ENCODE measurements around the gene RAB40B. TPM values are rescaled to one million over a fixed set of nuclear protein-coding genes. Genes with fewer than 3 reads are reported as not detected.
A peak's percentile ranks its signal among the peaks of the same experiment; 100 is the strongest.

The RAB40B gene
- total and polyA plus RNA-seq, 4 donors: 11.8 to 32.3 (median 21.8) TPM

DNA sequence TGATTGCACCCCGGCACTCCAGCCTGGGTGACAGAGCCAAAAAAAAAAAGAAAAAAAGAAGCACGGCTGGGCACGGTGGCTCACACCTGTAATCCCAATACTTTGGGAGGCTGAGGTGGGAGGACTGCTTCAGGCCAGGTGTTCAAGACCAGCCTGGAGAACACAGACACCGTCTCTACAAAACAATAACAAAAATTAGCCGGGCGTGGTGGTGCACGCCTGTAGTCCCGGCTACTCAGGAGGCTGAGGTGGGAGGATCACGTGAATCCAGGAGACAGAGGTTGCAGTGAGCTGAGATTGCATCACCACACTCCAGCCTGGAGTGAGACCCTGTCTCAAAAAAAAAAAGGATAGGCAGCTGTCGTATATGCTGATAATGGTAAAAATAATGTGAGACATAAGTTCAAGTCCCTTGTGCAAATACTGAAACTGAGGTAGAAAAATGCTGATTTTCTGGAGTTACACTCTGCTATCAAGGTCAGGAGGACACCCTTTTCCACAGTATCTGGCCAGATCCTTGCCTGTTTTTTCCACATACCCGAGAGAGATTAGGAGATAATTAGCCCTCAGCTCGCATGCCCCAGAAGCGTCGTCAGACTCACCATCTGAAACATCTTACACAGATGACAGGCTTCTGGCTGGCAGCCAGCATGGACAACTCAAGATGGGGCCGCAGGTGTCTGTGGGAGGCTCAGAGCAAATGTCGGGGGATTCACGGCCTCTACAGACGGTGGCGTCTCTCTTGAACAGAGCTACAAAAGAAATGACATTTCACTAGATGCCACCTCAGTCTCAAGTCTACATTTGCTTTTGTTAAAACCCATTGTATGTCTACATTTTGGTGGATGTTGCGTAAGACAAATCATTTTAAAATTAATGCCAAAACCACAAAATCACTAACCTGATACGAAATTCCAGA, 87.1 kb downstream of the RAB40B start:
- DNase-seq (ENCODE audit: low read depth in 4 of 6, low spot score in 6 of 6): peak in 2 of 6 donors; percentile 42 to 80
- H3K36me3 ChIP-seq (ENCODE audit: control insufficient read depth, insufficient read depth, low read length): peaks cover 56% of the 10 kb centered on the region
- H3K4me1 ChIP-seq (ENCODE audit: control insufficient read depth, insufficient read depth, low read length): no peaks in the 10 kb centered on the region
- H3K27ac ChIP-seq (ENCODE audit: low read depth, low read length): no peak overlapping the region
- H3K4me3 ChIP-seq (ENCODE audit: low read depth, low read length): no peak overlapping the region
- no peaks in the 10 kb centered on the region for H3K9me3 ChIP-seq (ENCODE audit: control insufficient read depth, insufficient read depth, low read length)
- WGBS (ENCODE audit: insufficient coverage): 67% methylated on average over 15 of the region's 21 CpGs
- no peaks in the 10 kb centered on the region for H3K27me3 ChIP-seq (ENCODE audit: control insufficient read depth, insufficient read depth, low read length)

DNA sequence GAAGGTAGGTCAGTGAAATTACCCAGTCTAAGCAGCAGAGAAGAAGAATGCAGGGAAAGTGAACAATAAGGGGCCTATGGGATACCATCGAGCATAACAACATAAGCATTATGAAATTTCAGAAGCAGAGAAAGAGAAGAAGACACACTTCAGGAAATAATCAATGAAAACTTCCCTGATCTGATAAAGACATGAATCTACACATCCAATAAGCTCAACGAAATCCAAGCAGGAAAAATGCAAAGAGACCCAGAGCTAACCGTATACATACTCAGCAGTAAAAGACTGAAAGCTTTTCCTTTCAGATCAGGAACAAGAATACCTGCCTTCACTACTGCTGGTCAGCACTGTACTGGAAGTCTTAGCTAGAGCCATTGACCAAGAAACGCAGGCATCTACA, 88.8 kb downstream of the RAB40B start:
- WGBS (ENCODE audit: insufficient coverage): 85% methylated on average over 2 of the region's 4 CpGs
- Histone ChIP-seq H3K4me1 (ENCODE audit: control insufficient read depth, insufficient read depth, low read length) (peaks cover 8% of the 10 kb centered on the region), H3K27me3 (ENCODE audit: control insufficient read depth, insufficient read depth, low read length) (no peaks in the 10 kb centered on the region), H3K4me3 (ENCODE audit: low read depth, low read length) (no peak overlapping the region), H3K9me3 (ENCODE audit: control insufficient read depth, insufficient read depth, low read length) (no peaks in the 10 kb centered on the region), H3K36me3 (ENCODE audit: control insufficient read depth, insufficient read depth, low read length) (peaks cover 52% of the 10 kb centered on the region), H3K27ac (ENCODE audit: low read depth, low read length) (no peak overlapping the region)
- DNase-seq (ENCODE audit: low read depth in 4 of 6, low spot score in 6 of 6): no peak

DNA sequence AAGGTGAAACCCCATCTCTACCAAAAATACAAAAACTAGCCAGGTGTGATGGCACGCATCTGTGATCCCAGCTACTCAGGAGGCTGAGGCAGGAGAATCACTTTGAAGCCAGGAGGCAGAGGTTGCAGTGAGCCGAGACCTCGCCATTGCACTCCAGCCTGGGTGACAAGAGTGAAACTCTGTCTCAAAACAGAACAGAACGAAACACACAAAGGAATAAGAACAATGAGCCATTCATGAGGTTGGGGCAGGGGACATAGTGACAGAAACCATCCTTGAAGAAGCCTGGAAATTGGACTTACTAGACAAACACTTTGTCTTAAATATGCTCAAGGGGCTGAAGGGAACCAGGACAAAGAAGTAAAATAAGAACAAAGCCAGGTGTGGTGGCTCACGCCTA, 89.7 kb downstream of the RAB40B start:
- 79% methylated on average over 2 of the region's 5 CpGs for WGBS (ENCODE audit: insufficient coverage)
- Histone ChIP-seq H3K27ac (ENCODE audit: low read depth, low read length) (no peak overlapping the region), H3K27me3 (ENCODE audit: control insufficient read depth, insufficient read depth, low read length) (no peaks in the 10 kb centered on the region), H3K9me3 (ENCODE audit: control insufficient read depth, insufficient read depth, low read length) (no peaks in the 10 kb centered on the region), H3K4me3 (ENCODE audit: low read depth, low read length) (no peak overlapping the region), H3K4me1 (ENCODE audit: control insufficient read depth, insufficient read depth, low read length) (peaks cover 12% of the 10 kb centered on the region), H3K36me3 (ENCODE audit: control insufficient read depth, insufficient read depth, low read length) (peaks cover 51% of the 10 kb centered on the region)
- DNase-seq (ENCODE audit: low read depth in 4 of 6, low spot score in 6 of 6): no peak

DNA sequence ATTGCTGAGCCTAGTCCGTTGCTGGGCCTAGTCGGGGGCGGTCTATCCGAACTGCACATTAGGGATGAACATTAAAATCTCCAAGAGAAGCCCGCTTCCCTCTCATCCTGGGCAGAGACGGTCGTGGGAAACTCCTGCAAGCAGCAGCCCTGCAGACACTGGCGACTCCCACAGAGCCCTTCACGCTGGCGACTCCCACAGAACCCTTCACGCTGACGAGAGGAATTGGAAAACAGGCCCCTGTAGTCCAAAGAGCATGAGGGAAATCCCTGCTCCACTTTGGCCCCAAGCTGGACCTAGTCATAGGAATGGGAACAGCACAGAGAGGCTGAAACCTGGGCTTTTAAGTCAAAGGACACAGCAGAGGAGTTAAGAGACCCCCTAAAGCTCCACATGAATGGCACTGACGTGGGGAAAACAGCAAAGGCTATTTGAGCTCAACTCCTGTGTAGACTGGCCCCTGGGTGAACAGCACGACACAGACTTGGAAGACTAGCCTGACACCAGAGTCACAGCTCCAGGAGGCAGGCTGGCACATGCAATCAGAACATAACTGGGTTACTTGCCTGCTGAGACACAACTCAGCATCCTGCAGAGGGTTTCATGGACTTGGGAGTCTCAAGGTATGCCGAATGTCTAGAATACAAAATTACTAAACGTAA, 92.4 kb downstream of the RAB40B start:
- Histone ChIP-seq H3K4me1 (ENCODE audit: control insufficient read depth, insufficient read depth, low read length) (peaks cover 21% of the 10 kb centered on the region), H3K36me3 (ENCODE audit: control insufficient read depth, insufficient read depth, low read length) (peaks cover 63% of the 10 kb centered on the region), H3K9me3 (ENCODE audit: control insufficient read depth, insufficient read depth, low read length) (no peaks in the 10 kb centered on the region), H3K4me3 (ENCODE audit: low read depth, low read length) (no peak overlapping the region), H3K27ac (ENCODE audit: low read depth, low read length) (no peak overlapping the region), H3K27me3 (ENCODE audit: control insufficient read depth, insufficient read depth, low read length) (no peaks in the 10 kb centered on the region)
- no peak for DNase-seq (ENCODE audit: low read depth in 4 of 6, low spot score in 6 of 6)
- WGBS (ENCODE audit: insufficient coverage): 70% methylated on average over 11 of the region's 16 CpGs

Small RNA genes lying within 50 kb of the gene (small RNA-seq; reads per million reads assigned to genes)
- 0.10 reads per million for gene MIR4525 (ENCODE audit: low replicate concordance)

Other genes with a start within 250 kb of the RAB40B start
- gene CYBC1, start 247.9 kb downstream of the RAB40B start, total RNA-seq: 10 to 100 TPM; 30.3 to 53.8 TPM
- 10 to 100 TPM; 66.8 to 83.0 TPM for gene CYBC1, start 247.9 kb downstream of the RAB40B start, polyA plus RNA-seq (ENCODE audit: insufficient read length in 2 of 2)
- 10 to 100 TPM; 31.1 to 50.2 TPM for gene NARF, start 240.0 kb downstream of the RAB40B start, total RNA-seq
- gene NARF, start 240.0 kb downstream of the RAB40B start, polyA plus RNA-seq (ENCODE audit: insufficient read length in 2 of 2): 100 to 1,000 TPM; 102 to 124 TPM
- 10 to 100 TPM; 26.8 to 42.6 TPM for gene FOXK2, start 179.0 kb downstream of the RAB40B start, total RNA-seq
- gene FOXK2, start 179.0 kb downstream of the RAB40B start, polyA plus RNA-seq (ENCODE audit: insufficient read length in 2 of 2): 10 to 100 TPM; 50.3 to 57.1 TPM
- 10 to 100 TPM; 83.8 to 86.6 TPM for gene WDR45B, start 50.3 kb downstream of the RAB40B start, total RNA-seq
- 100 to 1,000 TPM; 118 to 120 TPM for gene WDR45B, start 50.3 kb downstream of the RAB40B start, polyA plus RNA-seq (ENCODE audit: insufficient read length in 2 of 2)
- 10 to 100 TPM; 26.3 to 29.4 TPM for gene FN3KRP, start 18.0 kb upstream of the RAB40B start, total RNA-seq
- 10 to 100 TPM; 54.1 to 59.4 TPM for gene FN3KRP, start 18.0 kb upstream of the RAB40B start, polyA plus RNA-seq (ENCODE audit: insufficient read length in 2 of 2)
- 10 to 100 TPM; 11.7 to 25.8 TPM for gene FN3K, start 36.9 kb upstream of the RAB40B start, total RNA-seq
- gene FN3K, start 36.9 kb upstream of the RAB40B start, polyA plus RNA-seq (ENCODE audit: insufficient read length in 2 of 2): 10 to 100 TPM; 71.2 to 78.1 TPM
- 10 to 100 TPM; 56.3 to 75.3 TPM for gene TBCD, start 53.4 kb upstream of the RAB40B start, total RNA-seq
- 100 to 1,000 TPM; 110 to 140 TPM for gene TBCD, start 53.4 kb upstream of the RAB40B start, polyA plus RNA-seq (ENCODE audit: insufficient read length in 2 of 2)
- gene ZNF750, start 141.3 kb upstream of the RAB40B start, total RNA-seq: not detected
- under 1 TPM; 0.11 to 0.66 TPM for gene ZNF750, start 141.3 kb upstream of the RAB40B start, polyA plus RNA-seq (ENCODE audit: insufficient read length in 2 of 2)